GM21737 (cell line): ENCODE results near the gene ASPA.
"Not testable (repeated sequence)": the region's sequence is repeated elsewhere in the genome, so short reads cannot be mapped to it uniquely, and the experiment has no call there.

Experiments used
- ATAC-seq: cut with Tn5 transposase; IDR thresholded peaks from one replicate; pipeline ENCODE4 v1.9.1; 2021; ENCODE audit warnings: mild to moderate bottlenecking, moderate library complexity; ENCODE audit not compliant: unreplicated experiment

ASPA gene

GRCh38 chr17:3507071-3507470, 31.3 kb downstream of the ASPA start:
- ATAC-seq = no peak

- no peak for ATAC-seq
Observed at GRCh38 chr17:3507869-3508268, 32.1 kb downstream of the ASPA start.

GRCh38 chr17:3510090-3510489, 34.3 kb downstream of the ASPA start:
- ATAC-seq = no peak

- no peak for ATAC-seq
Observed at GRCh38 chr17:3511852-3512504, 36.2 kb downstream of the ASPA start.

GRCh38 chr17:3512505-3513171, 36.8 kb downstream of the ASPA start:
- ATAC-seq = no peak

GRCh38 chr17:3513305-3514035, 37.7 kb downstream of the ASPA start:
- ATAC-seq = no peak

- not testable (repeated sequence) for ATAC-seq
Observed at GRCh38 chr17:3514167-3514566, 38.4 kb downstream of the ASPA start.

GRCh38 chr17:3514873-3515272, 39.1 kb downstream of the ASPA start:
- ATAC-seq = no peak

GRCh38 chr17:3519472-3519871, 43.7 kb downstream of the ASPA start:
- not testable (repeated sequence) for ATAC-seq

- ATAC-seq = no peak
Observed at GRCh38 chr17:3524024-3524423, 48.2 kb downstream of the ASPA start.

- no peak for ATAC-seq
Observed at GRCh38 chr17:3526491-3526890, 50.7 kb downstream of the ASPA start.

GRCh38 chr17:3526971-3527370, 51.2 kb downstream of the ASPA start:
- no peak for ATAC-seq

GRCh38 chr17:3527468-3527867, 51.7 kb downstream of the ASPA start:
- ATAC-seq = no peak

GRCh38 chr17:3527896-3528295, 52.1 kb downstream of the ASPA start:
- no peak for ATAC-seq

- no peak for ATAC-seq
Observed at GRCh38 chr17:3528403-3528851, 52.6 kb downstream of the ASPA start.

- ATAC-seq = no peak
Observed at GRCh38 chr17:3528880-3529511, 53.2 kb downstream of the ASPA start.

GRCh38 chr17:3529817-3530741, 54.3 kb downstream of the ASPA start:
- no peak for ATAC-seq

- no peak for ATAC-seq
Observed at GRCh38 chr17:3531266-3532101, 55.7 kb downstream of the ASPA start.

- no peak for ATAC-seq
Observed at GRCh38 chr17:3532106-3532858, 56.5 kb downstream of the ASPA start.
